ENCODE measurements around the gene TMEM120A. TPM values are rescaled to one million over a fixed set of nuclear protein-coding genes. Genes with fewer than 3 reads are reported as not detected.

TMEM120A gene
- total RNA-seq, 4 donors from 2014 or later = 55.2 to 113 (median 79.0) TPM

DNA sequence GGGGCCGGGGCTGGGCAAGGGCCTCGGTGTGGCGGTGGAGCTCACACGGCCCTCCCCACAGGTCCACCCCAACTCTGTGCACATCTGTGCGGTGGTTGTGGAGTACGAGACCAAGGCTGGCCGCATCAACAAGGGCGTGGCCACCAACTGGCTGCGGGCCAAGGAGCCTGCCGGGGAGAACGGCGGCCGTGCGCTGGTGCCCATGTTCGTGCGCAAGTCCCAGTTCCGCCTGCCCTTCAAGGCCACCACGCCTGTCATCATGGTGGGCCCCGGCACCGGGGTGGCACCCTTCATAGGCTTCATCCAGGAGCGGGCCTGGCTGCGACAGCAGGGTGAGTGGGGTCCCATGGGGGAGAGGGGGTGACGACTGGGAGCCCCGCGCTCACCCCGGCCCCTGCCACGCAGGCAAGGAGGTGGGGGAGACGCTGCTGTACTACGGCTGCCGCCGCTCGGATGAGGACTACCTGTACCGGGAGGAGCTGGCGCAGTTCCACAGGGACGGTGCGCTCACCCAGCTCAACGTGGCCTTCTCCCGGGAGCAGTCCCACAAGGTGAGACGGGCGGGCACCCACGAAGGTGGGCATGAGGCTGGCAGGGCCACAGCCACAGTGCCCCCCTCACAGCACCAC lies 8.8 kb downstream of the TMEM120A start:
- TF ChIP-seq, protein P1, sequence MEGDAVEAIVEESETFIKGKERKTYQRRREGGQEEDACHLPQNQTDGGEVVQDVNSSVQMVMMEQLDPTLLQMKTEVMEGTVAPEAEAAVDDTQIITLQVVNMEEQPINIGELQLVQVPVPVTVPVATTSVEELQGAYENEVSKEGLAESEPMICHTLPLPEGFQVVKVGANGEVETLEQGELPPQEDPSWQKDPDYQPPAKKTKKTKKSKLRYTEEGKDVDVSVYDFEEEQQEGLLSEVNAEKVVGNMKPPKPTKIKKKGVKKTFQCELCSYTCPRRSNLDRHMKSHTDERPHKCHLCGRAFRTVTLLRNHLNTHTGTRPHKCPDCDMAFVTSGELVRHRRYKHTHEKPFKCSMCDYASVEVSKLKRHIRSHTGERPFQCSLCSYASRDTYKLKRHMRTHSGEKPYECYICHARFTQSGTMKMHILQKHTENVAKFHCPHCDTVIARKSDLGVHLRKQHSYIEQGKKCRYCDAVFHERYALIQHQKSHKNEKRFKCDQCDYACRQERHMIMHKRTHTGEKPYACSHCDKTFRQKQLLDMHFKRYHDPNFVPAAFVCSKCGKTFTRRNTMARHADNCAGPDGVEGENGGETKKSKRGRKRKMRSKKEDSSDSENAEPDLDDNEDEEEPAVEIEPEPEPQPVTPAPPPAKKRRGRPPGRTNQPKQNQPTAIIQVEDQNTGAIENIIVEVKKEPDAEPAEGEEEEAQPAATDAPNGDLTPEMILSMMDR (IDR thresholded peaks at IDR 0.05; ENCODE audit: low read depth) = no peak

DNA sequence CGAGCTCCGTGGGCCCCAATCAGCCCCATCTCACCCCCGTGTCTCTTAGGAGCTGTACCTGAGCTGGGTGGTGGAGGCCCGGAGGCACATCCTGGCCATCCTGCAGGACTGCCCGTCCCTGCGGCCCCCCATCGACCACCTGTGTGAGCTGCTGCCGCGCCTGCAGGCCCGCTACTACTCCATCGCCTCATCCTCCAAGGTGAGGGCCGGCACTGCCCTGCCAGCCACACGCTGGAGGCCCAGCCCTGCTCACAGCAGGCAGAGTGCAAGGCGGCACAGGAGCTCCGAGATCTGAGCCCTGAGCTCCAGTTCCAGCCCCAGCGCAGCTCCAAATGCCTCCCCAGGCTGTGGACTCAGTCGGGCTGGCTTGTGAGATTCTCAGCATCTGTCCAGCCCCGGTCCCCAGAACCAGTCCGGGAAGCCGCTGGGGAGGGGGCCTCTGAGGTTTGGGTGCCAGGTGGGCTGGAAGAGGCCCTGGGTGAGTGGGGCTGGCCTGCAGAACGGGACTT lies 9.3 kb downstream of the TMEM120A start:
- TF ChIP-seq, protein P1 (IDR thresholded peaks at IDR 0.05; ENCODE audit: low read depth) = no peak

DNA sequence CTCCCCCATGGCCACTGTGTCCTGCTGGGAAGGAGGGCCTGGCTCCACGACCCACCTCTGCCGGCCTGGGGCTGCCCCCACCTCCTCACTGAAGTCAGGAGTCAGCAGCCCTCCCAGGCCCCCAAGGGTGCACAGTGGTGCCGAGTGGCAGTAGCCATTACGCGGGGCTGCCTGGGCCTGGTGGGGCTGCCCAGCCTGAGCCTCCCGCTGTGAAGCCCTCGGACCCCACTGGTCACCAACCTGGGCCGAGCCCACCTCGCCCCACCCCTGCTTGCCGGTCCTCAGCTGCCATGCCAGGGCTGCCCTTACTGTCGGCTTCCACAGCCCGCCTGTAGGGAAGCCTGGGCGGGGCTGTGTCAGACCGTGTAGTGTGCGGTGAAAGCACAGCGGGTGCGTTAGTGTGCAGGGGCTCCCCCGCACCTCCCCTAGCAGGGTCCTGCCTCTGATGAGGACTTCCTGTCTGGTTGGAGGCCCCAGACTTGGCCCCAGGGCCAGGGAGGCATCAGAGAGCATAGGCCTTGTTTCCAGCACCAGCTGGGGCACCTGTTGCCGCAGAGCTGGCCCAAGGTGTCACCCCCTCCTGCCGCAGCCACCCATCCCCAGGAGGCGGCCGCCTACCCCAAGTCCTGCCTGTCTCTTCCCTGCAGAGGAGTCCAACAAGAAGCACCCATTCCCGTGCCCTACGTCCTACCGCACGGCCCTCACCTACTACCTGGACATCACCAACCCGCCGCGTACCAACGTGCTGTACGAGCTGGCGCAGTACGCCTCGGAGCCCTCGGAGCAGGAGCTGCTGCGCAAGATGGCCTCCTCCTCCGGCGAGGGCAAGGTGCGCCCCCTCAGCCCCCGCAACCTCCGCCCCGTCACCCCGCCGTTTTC lies 10.0 kb downstream of the TMEM120A start:
- TF ChIP-seq, protein P1 (IDR thresholded peaks at IDR 0.05; ENCODE audit: low read depth) = no peak

DNA sequence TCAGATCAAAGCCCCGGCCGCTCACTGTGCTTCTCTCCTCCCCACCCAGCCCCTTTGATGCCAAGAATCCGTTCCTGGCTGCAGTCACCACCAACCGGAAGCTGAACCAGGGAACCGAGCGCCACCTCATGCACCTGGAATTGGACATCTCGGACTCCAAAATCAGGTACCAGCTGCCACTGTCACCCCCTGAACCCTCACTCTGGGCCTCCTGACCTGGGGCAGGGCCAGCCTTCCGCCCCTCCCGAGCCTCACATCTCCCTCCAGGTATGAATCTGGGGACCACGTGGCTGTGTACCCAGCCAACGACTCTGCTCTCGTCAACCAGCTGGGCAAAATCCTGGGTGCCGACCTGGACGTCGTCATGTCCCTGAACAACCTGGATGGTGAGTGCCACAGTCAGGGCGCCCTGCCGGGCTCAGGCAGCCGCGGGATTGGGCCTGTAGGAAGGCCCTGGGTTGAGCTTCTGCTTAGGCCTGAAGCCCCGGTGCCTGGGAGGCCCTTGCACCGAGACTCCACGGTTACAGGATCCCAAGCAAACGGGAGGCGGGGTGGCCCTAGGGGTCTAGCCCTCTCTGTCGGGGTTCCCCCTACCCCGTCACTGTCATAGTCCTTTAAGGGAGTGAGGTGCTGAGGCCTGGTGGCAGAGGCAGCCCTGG lies 10.8 kb downstream of the TMEM120A start:
- TF ChIP-seq, protein P1 (IDR thresholded peaks at IDR 0.05; ENCODE audit: low read depth) = no peak

DNA sequence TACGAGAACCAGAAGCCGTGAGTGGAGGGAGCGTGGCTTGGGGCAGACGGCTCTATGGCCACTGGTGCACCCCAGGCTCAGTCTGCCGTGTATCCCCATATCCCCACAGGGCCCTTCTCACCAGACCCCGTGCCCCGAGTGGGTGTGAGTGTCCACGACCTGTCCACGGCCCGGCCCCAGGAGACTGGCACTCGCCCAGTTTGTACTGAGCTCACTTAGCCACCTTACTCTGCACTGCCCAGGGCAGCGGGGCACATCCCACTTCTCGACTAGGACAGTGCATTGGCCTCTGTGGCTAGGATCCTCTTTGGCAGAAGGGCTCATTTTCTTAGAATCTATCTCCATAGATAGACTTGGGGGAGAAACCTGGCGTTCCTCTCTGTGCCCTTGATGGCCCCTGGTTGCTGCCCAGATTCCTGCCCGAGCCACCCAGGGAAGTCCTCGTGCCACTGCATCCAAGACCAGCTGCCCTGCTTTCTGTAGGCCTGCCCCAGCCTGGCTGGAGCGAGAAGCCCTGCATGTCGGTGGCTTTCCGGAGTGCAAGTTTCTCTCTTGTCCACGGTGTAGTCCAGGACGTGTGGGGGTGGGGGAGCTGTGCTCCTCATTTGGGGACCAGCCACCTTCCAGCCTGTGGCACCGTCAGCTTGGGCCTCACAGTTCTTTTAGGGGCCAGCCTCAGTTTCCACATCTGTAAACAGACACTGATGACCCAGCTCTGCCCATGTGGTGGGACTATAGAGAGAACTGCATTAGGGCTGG lies 11.9 kb downstream of the TMEM120A start:
- TF ChIP-seq, protein P1 (IDR thresholded peaks at IDR 0.05; ENCODE audit: low read depth) = no peak

DNA sequence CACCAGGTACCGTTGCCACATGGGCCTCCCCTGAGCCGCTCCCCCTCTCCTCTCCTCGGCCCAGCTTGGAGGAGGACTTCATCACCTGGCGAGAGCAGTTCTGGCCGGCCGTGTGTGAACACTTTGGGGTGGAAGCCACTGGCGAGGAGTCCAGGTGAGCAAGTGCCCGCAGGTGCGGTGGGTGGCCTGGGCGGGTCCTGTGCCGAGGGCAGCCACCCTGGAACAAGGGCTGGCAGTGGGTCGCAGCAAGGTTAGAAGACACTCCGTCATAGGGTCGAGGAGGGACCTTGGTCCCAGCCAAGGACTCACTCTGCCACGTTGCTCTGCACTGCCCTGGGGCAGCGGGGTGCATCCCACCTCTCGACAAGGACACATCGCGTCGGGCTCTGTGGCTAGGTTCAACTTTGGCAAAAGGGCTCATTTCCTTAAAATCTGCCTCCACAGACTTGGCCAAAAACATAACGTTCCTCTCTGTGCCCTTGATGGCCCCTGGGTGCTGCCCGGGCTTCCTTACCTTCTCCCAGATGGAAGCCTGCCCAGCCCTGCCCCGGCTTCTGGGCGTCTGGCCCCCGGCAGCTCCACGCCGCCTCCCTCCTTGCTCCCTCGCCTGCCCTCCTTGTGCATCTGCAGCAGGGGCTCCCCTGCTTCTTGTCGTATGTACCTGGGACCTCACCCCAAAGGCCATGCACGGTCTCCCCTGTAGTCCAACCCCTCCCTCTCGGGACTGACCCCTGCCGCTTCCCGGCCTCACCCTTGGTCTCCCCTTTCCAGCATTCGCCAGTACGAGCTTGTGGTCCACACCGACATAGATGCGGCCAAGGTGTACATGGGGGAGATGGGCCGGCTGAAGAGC lies 12.7 kb downstream of the TMEM120A start:
- TF ChIP-seq, protein P1 (IDR thresholded peaks at IDR 0.05; ENCODE audit: low read depth) = no peak

All from subcutaneous adipose tissue (tissue), 4 donors.